ENCODE results near the gene MPZL1.
A peak's percentile ranks its signal among the peaks of the same experiment; 100 is the strongest.

The MPZL1 gene

DNA sequence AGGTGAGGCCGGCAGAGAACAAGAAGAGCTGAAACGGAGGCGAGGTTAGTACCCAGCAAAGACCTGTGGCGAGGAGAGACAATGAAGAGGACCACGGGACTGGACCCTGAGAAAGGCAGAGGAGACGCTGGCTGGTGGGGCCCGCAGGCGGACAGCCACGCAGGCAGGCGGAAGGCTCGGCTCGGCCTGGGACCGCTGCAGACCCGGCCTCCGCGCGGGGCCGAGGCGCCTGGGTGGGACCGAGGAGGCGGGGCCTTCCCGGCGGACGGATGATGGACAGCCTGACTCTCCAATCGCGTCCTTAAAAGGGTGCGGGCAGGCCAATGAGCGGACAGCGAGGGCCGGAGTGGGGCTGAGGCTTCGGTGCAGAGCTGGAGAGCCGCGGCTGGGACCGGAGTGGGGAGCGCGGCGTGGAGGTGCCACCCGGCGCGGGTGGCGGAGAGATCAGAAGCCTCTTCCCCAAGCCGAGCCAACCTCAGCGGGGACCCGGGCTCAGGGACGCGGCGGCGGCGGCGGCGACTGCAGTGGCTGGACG lies at the start of gene MPZL1:
Gene MPZL1, plus strand, starts transcription at position 366 of the 535 bp plus-strand sequence. CDS start 170 bp downstream, outside the sequence.
- DNase-seq (ENCODE audit: low spot score): peak; percentile 99
- TF ChIP-seq, protein P1, sequence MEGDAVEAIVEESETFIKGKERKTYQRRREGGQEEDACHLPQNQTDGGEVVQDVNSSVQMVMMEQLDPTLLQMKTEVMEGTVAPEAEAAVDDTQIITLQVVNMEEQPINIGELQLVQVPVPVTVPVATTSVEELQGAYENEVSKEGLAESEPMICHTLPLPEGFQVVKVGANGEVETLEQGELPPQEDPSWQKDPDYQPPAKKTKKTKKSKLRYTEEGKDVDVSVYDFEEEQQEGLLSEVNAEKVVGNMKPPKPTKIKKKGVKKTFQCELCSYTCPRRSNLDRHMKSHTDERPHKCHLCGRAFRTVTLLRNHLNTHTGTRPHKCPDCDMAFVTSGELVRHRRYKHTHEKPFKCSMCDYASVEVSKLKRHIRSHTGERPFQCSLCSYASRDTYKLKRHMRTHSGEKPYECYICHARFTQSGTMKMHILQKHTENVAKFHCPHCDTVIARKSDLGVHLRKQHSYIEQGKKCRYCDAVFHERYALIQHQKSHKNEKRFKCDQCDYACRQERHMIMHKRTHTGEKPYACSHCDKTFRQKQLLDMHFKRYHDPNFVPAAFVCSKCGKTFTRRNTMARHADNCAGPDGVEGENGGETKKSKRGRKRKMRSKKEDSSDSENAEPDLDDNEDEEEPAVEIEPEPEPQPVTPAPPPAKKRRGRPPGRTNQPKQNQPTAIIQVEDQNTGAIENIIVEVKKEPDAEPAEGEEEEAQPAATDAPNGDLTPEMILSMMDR (IDR thresholded peaks at IDR 0.05; ENCODE audit: extremely low read depth, missing control alignments): no peak

DNA sequence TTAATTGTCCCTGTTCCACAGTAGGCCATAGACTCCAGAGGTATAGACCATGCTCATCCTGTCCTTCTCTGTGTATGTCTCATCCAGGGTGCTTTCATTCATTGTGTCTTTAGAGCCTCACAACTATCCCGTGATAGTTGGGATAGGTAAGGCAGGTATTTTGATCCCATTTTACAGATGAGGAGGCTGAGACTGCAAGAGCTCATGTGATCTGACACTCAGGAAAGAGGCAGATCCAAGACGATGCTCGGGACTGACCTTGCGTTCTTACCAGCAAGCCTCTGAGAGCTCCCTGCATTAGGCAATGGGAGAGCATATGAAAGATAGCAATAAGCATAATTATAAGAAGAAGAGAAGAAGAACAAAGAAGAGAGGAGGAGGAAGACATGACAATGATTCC lies 49.0 kb upstream of the MPZL1 start:
- no peak for DNase-seq (ENCODE audit: low spot score)
- TF ChIP-seq, protein P1 (IDR thresholded peaks at IDR 0.05; ENCODE audit: extremely low read depth, missing control alignments): no peak

DNA sequence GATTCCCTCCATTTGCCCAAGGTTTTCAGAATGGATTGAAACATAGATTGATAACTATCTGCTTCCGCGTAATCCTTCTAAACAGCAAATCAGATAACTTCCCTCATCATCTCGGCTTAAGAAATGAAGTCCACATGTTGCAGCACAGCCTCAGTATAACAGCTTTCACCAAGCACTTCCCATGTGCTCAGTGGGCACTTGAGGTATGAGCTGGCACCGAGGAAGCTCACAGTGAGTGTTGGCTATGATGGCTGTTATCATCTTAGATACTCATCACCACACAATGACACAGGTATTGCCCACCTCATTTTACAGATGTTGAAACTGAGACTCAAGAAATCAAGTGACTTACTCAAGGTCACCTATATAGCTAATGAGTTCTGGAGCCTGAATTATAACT lies 48.5 kb upstream of the MPZL1 start:
- no peak for DNase-seq (ENCODE audit: low spot score)
- TF ChIP-seq, protein P1 (IDR thresholded peaks at IDR 0.05; ENCODE audit: extremely low read depth, missing control alignments): no peak

DNA sequence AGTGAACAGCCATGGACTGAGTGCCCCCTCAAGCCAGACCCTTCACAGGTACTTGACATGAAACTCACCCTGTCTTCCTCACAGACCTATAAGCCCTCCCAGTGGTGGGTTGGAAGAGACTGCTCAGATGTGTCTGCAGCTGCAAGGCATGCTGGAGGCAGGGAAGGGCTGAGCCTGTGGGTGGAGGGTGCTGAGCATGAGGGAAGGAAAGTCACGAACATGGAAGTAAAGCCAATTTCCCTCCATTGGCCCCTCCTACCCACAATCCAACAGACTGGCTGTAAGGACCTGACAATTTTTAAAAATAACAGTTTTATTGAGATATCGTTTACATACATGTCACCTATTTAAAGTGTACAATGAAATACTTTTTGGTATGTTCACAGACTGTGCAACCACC lies 47.6 kb upstream of the MPZL1 start:
- TF ChIP-seq, protein P1 (IDR thresholded peaks at IDR 0.05; ENCODE audit: extremely low read depth, missing control alignments): no peak
- no peak for DNase-seq (ENCODE audit: low spot score)

DNA sequence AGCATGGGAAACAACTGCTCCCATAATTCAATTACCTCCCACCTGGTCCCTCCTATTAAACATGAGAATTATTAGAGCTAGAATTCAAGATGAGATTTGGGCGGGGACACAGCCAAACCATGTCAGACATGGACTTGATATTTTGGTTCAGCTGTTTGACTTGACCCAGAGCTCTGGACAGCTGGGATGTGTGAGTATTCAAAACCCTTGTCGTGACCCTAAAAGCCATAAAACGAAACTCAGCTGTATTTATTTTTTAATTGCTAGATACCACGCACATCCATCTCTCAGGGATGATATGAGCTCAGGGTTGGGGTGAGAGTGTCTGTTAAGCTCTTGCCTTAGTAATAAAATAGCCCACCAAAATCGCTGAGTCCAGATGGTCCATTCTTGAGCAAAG lies 46.3 kb upstream of the MPZL1 start:
- DNase-seq (ENCODE audit: low spot score): no peak
- TF ChIP-seq, protein P1 (IDR thresholded peaks at IDR 0.05; ENCODE audit: extremely low read depth, missing control alignments): no peak

DNA sequence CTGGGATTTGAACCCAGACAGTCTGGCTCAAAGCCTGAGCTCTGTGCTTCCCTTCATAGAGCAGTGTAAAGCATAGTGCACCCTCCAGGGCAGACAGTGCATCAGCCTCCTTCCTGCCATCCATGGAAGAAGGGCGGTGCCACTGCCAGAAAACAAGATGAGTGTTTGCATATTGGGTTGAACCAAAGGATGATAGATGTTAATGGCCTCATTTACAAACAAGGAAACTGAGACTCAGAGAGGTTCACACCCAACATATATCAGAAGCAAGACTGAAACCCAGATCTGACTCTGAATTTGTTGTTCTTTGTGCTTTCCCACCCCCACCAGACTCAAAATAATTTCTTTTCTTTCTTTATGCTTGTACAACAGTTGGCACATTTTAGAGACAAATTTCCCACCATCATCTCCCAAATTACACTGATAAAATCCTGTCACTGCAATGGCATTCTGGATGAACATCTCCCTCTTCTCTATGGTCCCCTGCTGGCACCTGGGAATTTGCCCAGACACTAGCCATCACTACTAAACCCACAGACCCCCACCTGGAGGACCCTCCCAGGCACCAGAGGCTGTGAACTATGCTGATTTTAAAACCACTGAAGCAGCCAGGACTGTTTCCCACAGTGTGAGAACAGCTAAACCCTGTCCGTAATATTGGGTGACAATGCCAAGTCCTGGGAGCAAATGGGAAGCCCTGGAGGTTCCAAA lies 45.4 kb upstream of the MPZL1 start:
- TF ChIP-seq, protein P1 (IDR thresholded peaks at IDR 0.05; ENCODE audit: extremely low read depth, missing control alignments): no peak

DNA sequence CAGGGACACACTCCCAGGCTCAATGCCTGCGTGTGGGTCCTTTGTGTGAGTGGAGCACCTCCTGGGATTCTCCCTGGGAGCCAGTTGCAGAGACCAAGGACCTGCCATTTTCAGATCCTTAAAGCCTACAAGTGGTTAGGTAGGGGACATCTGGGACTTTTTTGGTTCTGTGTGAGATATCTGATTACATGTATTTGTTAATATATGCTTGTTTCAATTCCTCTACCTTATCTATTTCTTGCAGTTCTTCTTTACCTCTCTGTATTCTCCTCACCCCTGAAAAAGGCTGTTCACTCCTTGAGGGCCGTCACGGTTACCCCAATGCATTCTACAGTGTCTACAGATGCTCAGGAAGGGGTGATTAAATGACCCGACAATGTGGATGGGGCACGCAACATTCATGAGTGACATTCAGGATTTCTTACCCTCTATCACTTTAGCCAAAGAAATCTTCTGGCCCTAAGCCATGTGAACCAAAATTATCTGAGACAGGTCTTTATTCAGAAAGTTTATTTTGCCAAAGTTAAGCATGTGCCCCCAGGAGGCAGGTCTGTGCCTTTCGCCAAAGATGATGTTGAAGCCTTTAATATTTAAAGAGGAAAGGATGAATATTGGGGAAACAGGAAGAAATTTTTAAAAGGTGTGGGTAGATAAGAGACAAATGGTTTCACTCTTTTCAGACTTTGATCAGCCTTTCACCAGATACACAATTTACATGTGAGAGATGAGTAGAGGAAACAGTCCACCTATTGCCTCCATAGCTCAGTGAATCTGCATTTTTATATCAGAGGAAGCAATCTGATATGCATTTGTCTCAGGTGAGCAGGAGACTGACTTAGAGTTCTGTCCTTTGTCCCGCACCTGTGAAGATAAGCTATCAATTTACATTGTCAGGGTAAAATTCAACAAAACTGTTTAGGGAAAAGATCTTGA lies 44.6 kb upstream of the MPZL1 start:
- DNase-seq (ENCODE audit: low spot score): peak; percentile 35
- TF ChIP-seq, protein P1 (IDR thresholded peaks at IDR 0.05; ENCODE audit: extremely low read depth, missing control alignments): no peak

More for the DNA sequence above, 45.4 kb upstream of the MPZL1 start:
- peak; percentile 41 for DNase-seq (ENCODE audit: low spot score)
